Activated CD4-positive, alpha-beta T cell treated with anti-CD3 and anti-CD28 coated beads, Interleukin-2, Interleukin-4, amounts not matched to agents 100 ng/mL and 50 ng/mL, durations not matched to agents 16 hours and 8 hours (primary cell): Measurements from ENCODE around the gene DFFB.

ENCODE experiments used
- DNase-seq: peaks from one replicate; pipeline ENCODE4 v3.0.0-alpha.2; 2020; ENCODE audit warnings: low spot score

Gene DFFB

DNA sequence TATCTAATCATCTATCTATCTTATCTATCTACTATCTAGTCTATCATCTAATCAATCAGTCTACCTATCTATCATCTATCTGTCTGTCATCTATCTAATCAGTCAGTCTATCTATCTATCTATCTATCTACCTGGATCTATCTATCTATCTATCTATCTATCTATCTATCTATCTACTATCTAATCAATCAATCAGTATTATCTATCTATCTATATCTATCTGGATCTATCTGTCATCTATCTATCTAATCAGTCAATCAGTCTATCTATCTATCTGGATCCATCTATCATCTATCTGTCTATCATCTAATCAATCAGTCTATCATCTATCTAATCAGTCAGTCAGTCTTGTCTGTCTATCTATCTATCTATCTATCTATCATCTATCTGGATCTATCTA lies 69.7 kb downstream of the DFFB start:
- no peak for DNase-seq

DNA sequence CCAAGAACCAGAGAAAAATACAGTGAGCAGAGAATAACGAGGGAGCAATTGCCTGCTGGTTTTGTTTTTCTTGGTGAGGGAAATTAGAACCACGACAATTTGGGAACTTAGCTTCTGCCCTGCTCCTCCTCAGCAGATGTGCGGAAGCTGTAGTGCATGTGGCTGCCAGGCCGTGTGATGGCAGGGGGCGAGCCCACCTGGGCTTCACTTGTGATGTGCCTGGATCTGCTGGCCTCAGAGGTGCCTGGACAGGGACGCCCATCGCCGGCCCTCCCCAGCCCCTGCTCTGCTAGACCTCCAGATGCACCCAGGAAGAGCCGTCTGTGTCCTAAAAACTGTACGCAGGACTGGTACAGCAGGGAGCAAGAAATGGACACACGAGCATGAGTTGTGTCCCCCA lies 71.3 kb downstream of the DFFB start:
- no peak for DNase-seq

DNA sequence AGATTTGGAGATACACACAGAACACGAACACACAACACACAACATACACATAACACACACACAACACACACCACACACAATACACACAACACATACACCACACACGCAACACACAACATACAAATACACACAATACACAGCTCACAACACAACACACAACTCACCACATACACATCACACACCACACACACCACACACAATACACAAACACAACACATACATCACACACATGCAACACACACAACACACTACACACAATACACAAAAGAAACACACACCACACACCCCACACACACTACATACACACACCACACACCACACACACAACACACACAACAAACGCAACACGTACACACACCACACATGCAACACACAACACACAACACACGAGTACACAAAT lies 71.8 kb downstream of the DFFB start:
- DNase-seq = no peak

GRCh38 chr1:3930301-3931006 lies 73.2 kb downstream of the DFFB start:
- DNase-seq = no peak

GRCh38 chr1:3931007-3931912 lies 74.0 kb downstream of the DFFB start:
- no peak for DNase-seq

GRCh38 chr1:3932156-3932919 lies 75.1 kb downstream of the DFFB start:
- no peak for DNase-seq
